GM23248 (cell line): ENCODE data around the gene RHAG. TPM values are rescaled to one million over a fixed set of nuclear protein-coding genes. Genes with fewer than 3 reads are reported as not detected.

Experiments
- DNase-seq: peaks from one replicate; pipeline ENCODE4 v3.0.0-alpha.2; 2015
- H2AFZ ChIP-seq: fragments of 200-600 bp; sonication (generic); 2 replicates; pipeline ENCODE4 v1.6.1; 2016; ENCODE audit warnings: antibody characterized with exemption
- H3F3A ChIP-seq: fragments of 200-600 bp; sonication (generic); 2 replicates; pipeline ENCODE4 v1.6.1; 2016; ENCODE audit warnings: mild to moderate bottlenecking, antibody characterized with exemption, mixed run types; ENCODE audit not compliant: insufficient read depth
- H3K27ac ChIP-seq: fragments of 200-600 bp; sonication (generic); 2 replicates; pipeline ENCODE4 v1.5.1; 2016; ENCODE audit warnings: mild to moderate bottlenecking
- H3K27me3 ChIP-seq: fragments of 200-600 bp; sonication (generic); replicated peaks from 2 replicates; pipeline ENCODE4 v1.6.1; 2016; ENCODE audit warnings: mild to moderate bottlenecking; ENCODE audit not compliant: insufficient read depth
- H3K36me3 ChIP-seq: fragments of 200-600 bp; sonication (generic); 2 replicates; pipeline ENCODE4 v1.6.1; 2016; ENCODE audit warnings: low read depth, mild to moderate bottlenecking
- H3K4me1 ChIP-seq: fragments of 200-600 bp; sonication (generic); 2 replicates; pipeline ENCODE4 v1.6.1; 2016; ENCODE audit warnings: mild to moderate bottlenecking; ENCODE audit not compliant: insufficient read depth
- H3K4me2 ChIP-seq: fragments of 200-600 bp; sonication (generic); one replicate; pipeline ENCODE4 v1.6.1; 2016; ENCODE audit warnings: mild to moderate bottlenecking; ENCODE audit not compliant: unreplicated experiment
- H3K4me3 ChIP-seq: fragments of 200-600 bp; sonication (generic); 2 replicates; pipeline ENCODE4 v1.5.1; 2016; ENCODE audit warnings: mild to moderate bottlenecking
- H3K79me2 ChIP-seq: fragments of 200-600 bp; sonication (generic); 2 replicates; pipeline ENCODE4 v1.6.1; 2016; ENCODE audit warnings: mild to moderate bottlenecking; ENCODE audit not compliant: insufficient read depth
- H3K9ac ChIP-seq: fragments of 200-600 bp; sonication (generic); 2 replicates; pipeline ENCODE4 v1.6.1; 2016; ENCODE audit warnings: mild to moderate bottlenecking
- H3K9me2 ChIP-seq: fragments of 200-600 bp; sonication (generic); 2 replicates; pipeline ENCODE4 v1.6.1; 2016; ENCODE audit warnings: mixed run types, mild to moderate bottlenecking, moderate library complexity; ENCODE audit not compliant: insufficient read depth
- H3K9me3 ChIP-seq: fragments of 200-600 bp; sonication (generic); one replicate; pipeline ENCODE4 v1.6.1; 2017; ENCODE audit warnings: low read depth
- H4K20me1 ChIP-seq: fragments of 200-600 bp; sonication (generic); 2 replicates; pipeline ENCODE4 v1.6.0; 2016; ENCODE audit not compliant: insufficient read depth
- EZH2 ChIP-seq: fragments of 200-600 bp; sonication (generic); IDR thresholded peaks from 2 replicates; pipeline ENCODE4 v1.6.1; 2018; ENCODE audit warnings: antibody characterized with exemption, mild to moderate bottlenecking; ENCODE audit not compliant: insufficient read depth, poor library complexity, severe bottlenecking
- EZH2phosphoT487 ChIP-seq: fragments of 200-600 bp; sonication (generic); IDR thresholded peaks from 2 replicates; pipeline ENCODE4 v1.6.1; 2018; ENCODE audit warnings: antibody characterized with exemption, moderate library complexity, mild to moderate bottlenecking, low read depth; ENCODE audit not compliant: insufficient read depth
- WGBS, 2 experiments: methylation state at CpG; one replicate each; pipeline ENCODE4 v1.1.6; 2015 to 2017; ENCODE audit warnings: low lambda C conversion rate in 2 of 2, low coverage in 1 of 2; ENCODE audit errors: missing lambda C conversion rate in 2 of 2; 5-methylcytosine and 5-hydroxymethylcytosine counted together
- in situ Hi-C: fragments of 300-500 bp; cut with MboI; formaldehyde crosslinking; loops from 2 replicates; pipeline ENCODE4 v1.15.0; 2020
- polyA plus RNA-seq: library from polyadenylated mRNA; unstranded; fragments of >200 nt; fragmentation: Nextera tagmentation; extraction: Ambion mirVana; gene quantifications from 2 replicates; pipeline ENCODE4 v1.2.1, GENCODE V29; 2016
- total RNA-seq: library from RNA; depleted of rRNA; stranded (reverse); fragments of >200 nt; shearing (Covaris generic); gene quantifications from 2 replicates; pipeline ENCODE4 v1.2.3, GENCODE V29; 2014

The RHAG gene
- total and polyA plus RNA-seq, 2 experiments from 2014 or later, result not detected

DNA sequence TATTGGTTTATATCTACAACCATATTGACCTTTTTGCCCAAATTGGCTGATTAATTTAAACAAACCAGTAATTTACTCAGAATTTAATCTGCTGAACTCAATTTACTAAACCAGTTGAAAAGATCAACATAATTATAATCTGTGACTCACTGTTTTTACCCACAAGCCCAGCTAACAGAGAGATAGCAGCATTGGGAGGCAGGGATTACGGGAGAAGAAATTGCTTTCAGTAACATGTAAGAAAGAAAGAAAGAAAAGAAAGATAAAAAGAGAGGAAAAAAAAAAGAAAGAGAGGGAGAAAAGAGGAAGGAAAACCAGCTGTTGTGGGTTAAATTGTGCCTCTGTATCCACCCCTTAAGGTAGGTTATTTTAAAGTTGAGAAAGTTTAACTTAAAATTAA, 13.3 kb upstream of the RHAG start:
- Histone ChIP-seq H3K36me3 (no peaks in the 10 kb centered on the region), H3K27ac (no peak overlapping the region), H2AFZ (no peak overlapping the region), H3K79me2 (no peaks in the 10 kb centered on the region), H3F3A (no peaks in the 10 kb centered on the region), H3K9me3 (no peaks in the 10 kb centered on the region), H3K4me3 (no peak overlapping the region), H3K9me2 (no peaks in the 10 kb centered on the region), H3K4me1 (no peaks in the 10 kb centered on the region), H3K4me2 (no peak overlapping the region), H4K20me1 (no peaks in the 10 kb centered on the region), H3K27me3 (no peaks in the 10 kb centered on the region), H3K9ac (no peak overlapping the region)
- in situ Hi-C loops, result no loop called here
- TF ChIP-seq EZH2 (no peak), EZH2phosphoT487 (no peak)
- DNase-seq, result no peak
- WGBS, 2 experiments, result 32 to 35% methylated on average over 1 of the region's 1 CpG

DNA sequence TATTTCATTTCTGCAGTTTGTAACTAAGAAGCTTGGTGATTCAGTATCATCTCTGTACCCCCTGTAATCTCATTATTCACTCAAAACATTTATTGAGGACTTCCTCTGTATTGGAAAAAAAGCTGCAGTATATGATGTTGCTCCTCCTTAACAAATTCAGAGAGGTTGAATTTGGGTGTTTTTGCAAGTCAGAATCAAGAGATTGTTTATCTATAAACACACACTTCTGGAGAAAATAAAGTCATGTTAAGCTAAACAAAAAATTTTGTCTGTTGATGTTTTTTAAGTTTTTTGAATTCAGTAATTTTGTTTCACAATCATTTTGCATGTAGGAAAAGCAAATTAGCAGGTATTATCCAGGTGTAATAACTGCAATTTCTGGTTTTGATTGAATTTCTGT, 11.4 kb upstream of the RHAG start:
- Histone ChIP-seq H3K27me3 (no peaks in the 10 kb centered on the region), H3K9me2 (no peaks in the 10 kb centered on the region), H3K9ac (no peak overlapping the region), H3K4me3 (no peak overlapping the region), H3F3A (no peaks in the 10 kb centered on the region), H3K36me3 (no peaks in the 10 kb centered on the region), H3K4me2 (no peak overlapping the region), H3K27ac (no peak overlapping the region), H3K4me1 (no peaks in the 10 kb centered on the region), H2AFZ (no peak overlapping the region), H3K79me2 (no peaks in the 10 kb centered on the region), H3K9me3 (no peaks in the 10 kb centered on the region), H4K20me1 (no peaks in the 10 kb centered on the region)
- DNase-seq, result no peak
- in situ Hi-C loops, result no loop called here
- TF ChIP-seq EZH2, result no peak
- no peak for TF ChIP-seq EZH2phosphoT487

DNA sequence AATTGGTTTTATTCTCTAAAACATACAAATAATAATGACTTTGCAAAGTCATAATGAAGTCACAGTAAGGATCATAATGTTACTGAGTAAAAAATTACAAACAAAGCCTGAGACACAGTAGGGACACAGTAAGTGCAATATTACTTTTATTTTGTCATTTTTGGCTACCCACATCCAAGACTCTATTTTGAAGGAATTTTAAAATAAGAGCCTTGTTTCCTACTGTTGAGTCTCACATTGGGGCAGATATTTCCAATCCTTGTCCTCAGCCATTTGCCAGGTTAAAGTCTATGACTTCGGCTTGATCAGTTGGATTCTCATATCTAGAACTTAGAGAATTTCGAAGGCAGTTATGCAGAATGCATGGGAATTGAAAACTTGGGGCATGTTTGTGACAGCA, 10.8 kb upstream of the RHAG start:
- Histone ChIP-seq H3K79me2 (no peaks in the 10 kb centered on the region), H3K4me2 (no peak overlapping the region), H2AFZ (no peak overlapping the region; the same call in 1 of the 2 replicates), H3K9me3 (no peaks in the 10 kb centered on the region), H3K36me3 (no peaks in the 10 kb centered on the region), H4K20me1 (no peaks in the 10 kb centered on the region), H3K27me3 (no peaks in the 10 kb centered on the region), H3K4me1 (no peaks in the 10 kb centered on the region), H3F3A (no peaks in the 10 kb centered on the region), H3K4me3 (no peak overlapping the region), H3K9ac (no peak overlapping the region), H3K27ac (no peak overlapping the region), H3K9me2 (no peaks in the 10 kb centered on the region)
- TF ChIP-seq EZH2phosphoT487 (no peak), EZH2 (no peak)
- in situ Hi-C loops, result no loop called here
- no peak for DNase-seq
- 5 to 13% methylated on average over 2 of the region's 2 CpGs for WGBS, 2 experiments

DNA sequence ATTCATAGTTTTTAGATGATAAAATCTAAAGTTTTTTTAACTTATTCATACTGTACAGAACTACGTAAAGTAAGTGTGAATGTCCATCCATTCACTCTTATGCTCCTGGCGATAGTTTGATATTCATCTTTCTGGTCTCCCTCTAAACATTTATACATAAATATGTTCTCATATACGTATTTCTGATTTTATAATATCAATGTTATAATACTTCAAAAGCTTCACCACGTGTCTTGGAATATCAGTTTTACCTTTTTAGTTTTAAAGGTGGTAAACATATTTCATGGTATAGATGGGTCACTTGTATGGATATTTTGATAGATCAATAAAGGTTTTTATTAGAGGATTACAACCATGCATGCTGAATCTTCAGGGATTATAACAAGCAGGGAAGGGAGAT, 10.3 kb upstream of the RHAG start:
- no peak overlapping the region for H3K9ac ChIP-seq
- DNase-seq, result no peak
- no peak overlapping the region for H3K27ac ChIP-seq
- H2AFZ ChIP-seq, result no peak overlapping the region; the same call in 1 of the 2 replicates
- no peaks in the 10 kb centered on the region for H3K79me2 ChIP-seq
- TF ChIP-seq EZH2 (no peak), EZH2phosphoT487 (no peak)
- H3K9me3 ChIP-seq, result no peaks in the 10 kb centered on the region
- in situ Hi-C loops, result no loop called here
- no peaks in the 10 kb centered on the region for H3K4me1 ChIP-seq
- H3K36me3 ChIP-seq, result no peaks in the 10 kb centered on the region
- WGBS, 2 experiments, result 20 to 26% methylated on average over 4 of the region's 4 CpGs
- no peaks in the 10 kb centered on the region for H3K9me2 ChIP-seq
- no peaks in the 10 kb centered on the region for H3F3A ChIP-seq
- H3K4me2 ChIP-seq, result no peak overlapping the region
- no peaks in the 10 kb centered on the region for H3K27me3 ChIP-seq
- H4K20me1 ChIP-seq, result no peaks in the 10 kb centered on the region
- H3K4me3 ChIP-seq, result no peak overlapping the region

DNA sequence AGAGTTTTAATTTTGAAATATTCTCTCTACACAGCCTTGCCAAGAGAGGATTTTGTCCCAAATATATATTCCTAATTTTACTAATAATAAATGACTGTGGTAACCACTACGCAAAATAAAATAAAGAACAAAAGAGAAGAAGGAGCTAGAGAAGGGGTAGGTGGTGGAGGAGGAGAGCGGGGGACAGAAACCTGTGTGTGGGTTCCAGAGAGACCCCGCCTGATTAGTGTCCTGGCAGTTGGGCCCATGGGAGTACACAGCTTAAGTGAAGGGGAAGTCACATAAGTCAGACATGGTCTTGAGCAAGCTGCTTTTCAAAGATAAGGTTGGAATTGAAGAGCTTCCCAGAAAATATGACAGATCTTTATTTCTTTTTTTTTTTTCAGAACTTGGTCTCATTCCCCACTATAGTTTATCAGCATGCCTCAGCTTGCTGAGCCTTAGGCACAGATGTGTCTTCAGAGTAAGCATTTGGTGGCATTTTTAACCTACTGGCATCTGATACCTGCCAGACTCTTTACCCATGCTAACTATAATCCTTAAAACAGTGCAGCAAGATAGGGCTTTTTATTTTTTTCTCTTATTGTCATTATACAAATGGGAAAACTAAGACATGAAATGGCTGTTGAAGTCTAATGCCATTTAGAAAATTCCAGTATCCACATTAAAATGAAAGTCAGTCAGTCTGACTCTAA, 9.6 kb upstream of the RHAG start:
- H4K20me1 ChIP-seq, result no peaks in the 10 kb centered on the region
- H3K9me3 ChIP-seq, result no peaks in the 10 kb centered on the region
- H3K79me2 ChIP-seq, result no peaks in the 10 kb centered on the region
- H3K4me1 ChIP-seq, result no peaks in the 10 kb centered on the region
- in situ Hi-C loops, result no loop called here
- no peak overlapping the region for H3K4me2 ChIP-seq
- no peak overlapping the region for H3K27ac ChIP-seq
- no peaks in the 10 kb centered on the region for H3K9me2 ChIP-seq
- no peaks in the 10 kb centered on the region for H3K27me3 ChIP-seq
- H3K36me3 ChIP-seq, result no peaks in the 10 kb centered on the region
- no peak overlapping the region for H3K9ac ChIP-seq
- H2AFZ ChIP-seq, result no peak overlapping the region
- H3K4me3 ChIP-seq, result no peak overlapping the region
- no peaks in the 10 kb centered on the region for H3F3A ChIP-seq
- no peak for DNase-seq
- WGBS, 2 experiments, result 33 to 48% methylated on average over 3 of the region's 3 CpGs
- TF ChIP-seq EZH2phosphoT487, result no peak
- TF ChIP-seq EZH2, result no peak
